Fibroblast of skin of left biceps (primary cell): ENCODE data around the gene HOXC11.

ENCODE experiments used
- DNase-seq, 2 experiments: peaks; one replicate each; pipeline ENCODE4 v3.0.0-alpha.2; 2013; ENCODE audit warnings: low read depth in 2 of 2

Gene HOXC11

DNA sequence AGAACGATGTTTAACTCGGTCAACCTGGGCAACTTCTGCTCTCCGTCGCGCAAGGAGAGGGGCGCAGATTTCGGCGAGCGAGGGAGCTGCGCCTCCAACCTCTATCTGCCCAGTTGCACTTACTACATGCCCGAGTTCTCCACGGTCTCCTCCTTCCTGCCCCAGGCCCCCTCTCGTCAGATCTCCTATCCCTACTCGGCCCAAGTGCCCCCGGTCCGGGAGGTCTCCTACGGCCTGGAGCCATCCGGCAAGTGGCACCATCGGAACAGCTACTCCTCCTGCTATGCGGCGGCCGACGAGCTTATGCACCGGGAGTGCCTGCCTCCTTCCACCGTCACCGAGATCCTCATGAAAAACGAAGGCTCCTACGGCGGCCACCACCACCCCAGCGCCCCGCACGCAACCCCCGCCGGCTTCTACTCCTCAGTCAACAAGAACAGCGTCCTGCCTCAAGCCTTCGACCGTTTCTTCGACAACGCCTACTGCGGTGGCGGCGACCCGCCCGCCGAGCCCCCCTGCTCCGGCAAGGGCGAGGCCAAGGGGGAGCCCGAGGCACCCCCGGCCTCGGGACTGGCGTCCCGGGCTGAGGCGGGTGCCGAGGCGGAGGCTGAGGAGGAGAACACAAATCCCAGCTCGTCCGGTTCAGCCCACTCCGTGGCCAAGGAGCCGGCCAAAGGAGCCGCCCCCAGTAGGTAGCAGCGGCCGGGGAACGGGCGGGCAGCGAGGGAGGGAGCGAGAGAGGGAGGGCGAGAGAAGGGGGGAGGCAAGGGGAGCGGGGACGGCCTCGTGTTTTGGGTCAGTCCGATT is 513 bp downstream of the HOXC11 start:
- no peak for DNase-seq

DNA sequence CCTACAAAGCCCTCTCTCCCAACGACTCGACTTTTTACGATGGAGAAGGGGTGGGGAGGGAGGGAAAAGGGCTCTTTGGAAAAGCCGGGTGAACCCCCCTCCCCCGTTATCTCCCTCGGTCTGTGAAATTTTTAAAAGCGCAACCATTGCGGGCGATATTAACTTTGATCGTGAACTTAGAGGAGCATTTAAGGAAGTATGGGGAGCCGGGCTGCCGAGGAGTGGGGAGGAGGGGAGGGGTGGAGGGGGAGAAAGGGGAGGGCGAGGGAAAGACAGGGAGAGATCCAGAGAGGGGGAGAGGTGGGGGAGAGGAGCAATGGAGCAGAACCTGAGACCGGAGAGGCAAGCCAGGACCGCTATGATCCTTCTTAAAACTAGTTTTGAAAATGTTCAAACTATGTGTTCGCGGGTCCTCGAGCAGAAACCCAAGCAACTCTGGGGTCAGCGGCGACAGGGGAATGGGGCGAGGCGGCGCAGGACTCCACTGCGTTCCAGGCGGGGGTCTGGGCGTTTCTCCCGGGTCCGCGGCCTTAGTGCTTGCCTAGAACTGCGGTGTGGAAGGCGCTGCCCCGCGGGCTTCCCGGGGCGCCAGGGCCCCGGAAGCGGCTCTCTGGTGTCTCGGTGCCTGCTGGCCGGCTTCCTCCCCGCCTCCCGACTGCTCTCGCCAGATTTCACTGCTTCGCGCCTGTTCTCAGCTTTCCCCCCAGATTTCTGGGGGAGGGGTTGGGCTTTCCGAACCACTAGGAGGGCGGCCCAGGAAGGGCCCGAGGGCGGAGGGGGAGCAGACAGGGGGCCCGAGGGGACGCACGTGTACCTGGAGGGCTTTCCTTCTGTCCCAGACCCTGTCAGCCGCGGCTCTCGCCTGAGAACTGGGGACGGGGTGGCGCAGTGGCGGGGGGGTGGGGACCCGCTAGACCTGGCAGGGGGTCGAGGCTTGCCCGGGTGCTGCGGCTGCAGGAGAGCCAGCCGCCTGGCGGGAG is 1.4 kb downstream of the HOXC11 start, which contains the start of gene HOTAIR:
Gene HOTAIR, minus strand, starts transcription at position 871 of the 980 bp plus-strand sequence.
- no peak for DNase-seq

- DNase-seq = no peak
Measured at GRCh38 chr12:53975064-53975471, 2.1 kb downstream of the HOXC11 start.

GRCh38 chr12:53975479-53976152 is 2.7 kb downstream of the HOXC11 start:
- DNase-seq = no peak

- no peak for DNase-seq
Measured at GRCh38 chr12:53976172-53976822, 3.4 kb downstream of the HOXC11 start.

DNA sequence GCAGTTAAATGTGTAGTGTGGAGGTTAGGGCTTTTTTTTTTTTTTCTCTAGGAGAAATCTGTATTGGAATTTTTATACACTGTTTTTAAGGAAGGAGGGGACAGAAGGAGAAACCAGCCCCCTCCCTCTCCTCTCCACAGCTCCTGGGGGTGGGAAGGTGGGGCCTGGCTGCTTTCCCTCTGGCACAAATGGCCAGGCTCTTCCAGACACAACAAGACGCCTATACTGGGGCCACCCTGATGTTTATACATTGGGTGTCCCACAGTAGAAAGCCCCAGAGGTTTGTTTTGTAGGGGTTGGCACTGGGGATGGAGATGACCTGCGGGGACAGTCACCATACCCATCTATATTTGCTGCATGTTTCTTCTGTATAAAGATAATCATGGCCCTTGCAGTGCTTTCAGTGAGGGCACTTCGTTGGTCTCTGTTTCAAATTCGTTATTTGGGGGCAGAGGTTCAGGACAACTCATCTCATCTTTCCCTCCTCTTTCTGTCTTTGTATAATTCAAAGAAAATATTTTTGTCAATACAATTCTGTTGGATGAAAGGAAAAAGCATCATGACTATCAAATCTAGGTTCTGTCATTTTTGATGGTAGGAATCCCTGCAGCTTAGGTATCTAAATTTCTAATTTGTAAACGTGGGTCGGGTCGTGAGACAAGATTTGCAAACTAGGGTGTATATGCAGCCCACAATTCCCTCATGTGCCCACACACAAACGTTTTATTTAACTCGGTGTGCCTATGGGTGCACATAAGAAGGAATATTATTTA is 4.1 kb downstream of the HOXC11 start:
- no peak for DNase-seq

- no peak for DNase-seq
Measured at GRCh38 chr12:53977596-53978445, 4.9 kb downstream of the HOXC11 start.

DNA sequence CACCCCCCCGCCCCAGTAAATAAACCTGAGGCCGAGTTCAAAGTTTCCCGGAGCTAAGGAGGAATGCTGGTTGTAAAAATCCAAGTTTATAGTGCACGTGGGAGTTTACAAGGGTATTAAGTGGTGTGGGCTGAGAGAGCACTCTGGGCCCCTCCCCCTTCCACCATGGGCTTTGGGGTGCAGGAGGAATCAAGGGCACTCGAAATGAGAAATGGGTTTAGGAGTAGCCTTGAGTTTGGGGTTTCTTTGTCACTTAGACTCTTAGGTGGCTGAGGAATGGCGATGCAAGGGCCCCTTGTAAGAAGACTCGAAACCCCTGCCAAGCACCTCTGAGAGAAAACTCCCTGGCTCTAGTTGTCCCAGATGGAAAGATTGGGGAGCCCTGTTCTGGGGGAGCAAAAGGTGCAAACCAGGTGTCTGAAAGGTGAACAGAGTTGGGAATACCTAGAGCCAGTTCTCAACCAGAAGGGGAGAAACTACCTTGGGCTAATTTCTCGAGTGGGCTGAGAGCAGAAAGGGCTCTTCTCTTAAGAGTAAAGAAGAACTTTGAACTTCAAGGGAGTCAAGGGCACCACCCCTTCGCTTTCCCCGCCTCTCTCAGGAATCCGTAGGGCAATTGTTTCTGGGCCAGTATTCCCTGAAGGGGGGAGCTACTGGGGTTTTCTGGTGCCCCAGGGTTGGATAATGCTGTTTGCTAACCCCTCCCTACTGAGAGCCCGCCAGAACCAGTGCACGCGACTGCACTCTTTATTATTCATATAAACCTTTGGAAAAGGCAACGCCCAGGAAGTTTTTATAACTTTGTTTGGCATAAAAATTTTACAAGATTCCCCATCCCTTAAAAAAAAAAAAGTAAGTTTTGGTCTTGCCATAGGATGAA is 5.8 kb downstream of the HOXC11 start:
- no peak for DNase-seq

GRCh38 chr12:53980104-53980801 is 7.3 kb downstream of the HOXC11 start:
- no peak for DNase-seq

- no peak for DNase-seq
Measured at GRCh38 chr12:53980802-53981496, 8.0 kb downstream of the HOXC11 start.

DNA sequence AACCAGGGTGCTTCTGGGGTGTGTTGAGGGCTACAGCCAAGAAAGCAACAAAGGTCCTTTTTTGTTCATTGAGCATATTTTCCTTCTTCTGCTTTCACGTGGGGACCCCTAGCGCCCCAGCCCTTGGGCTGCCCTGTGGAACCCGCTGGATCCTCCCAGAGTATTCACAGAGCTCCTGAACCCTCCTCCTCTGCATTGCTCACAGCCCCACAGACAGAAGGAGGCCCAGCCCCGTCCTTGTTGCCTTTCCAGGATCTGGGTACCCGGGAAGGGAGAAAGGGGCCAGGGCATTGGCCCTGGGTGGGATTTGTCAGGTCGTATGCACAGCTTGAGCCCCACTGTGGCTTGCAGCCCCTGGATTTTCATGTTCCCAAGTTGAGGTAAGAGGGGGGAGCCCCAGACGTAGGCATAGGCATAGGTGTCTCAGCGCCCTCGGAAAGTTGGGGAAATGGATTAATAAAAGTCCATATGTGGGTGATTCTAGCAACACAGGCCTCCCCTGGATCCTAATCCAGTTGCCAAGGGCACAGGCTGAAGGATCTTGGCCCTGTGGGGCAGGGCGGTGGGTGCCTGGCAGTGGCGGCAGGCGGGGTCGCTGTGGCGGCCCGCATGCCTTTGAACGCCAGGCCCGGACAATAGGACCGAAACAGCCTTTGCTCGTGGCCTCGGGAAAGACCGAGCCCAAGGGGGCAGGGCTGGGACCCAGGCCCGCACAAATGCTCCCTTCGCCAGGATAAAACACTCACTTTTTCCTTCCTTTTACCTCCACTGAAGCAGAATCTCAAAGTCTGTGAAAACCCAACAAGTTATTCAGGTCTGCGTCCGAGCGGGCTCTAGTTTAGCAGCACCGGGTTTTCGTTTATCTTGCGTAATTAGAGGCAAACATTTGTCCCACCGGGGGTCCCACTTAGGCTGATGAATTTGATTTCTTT is 9.0 kb downstream of the HOXC11 start:
- DNase-seq = no peak

GRCh38 chr12:53982648-53983567 is 10.0 kb downstream of the HOXC11 start:
- DNase-seq = no peak

- DNase-seq = no peak
Measured at GRCh38 chr12:53983568-53983949, 10.6 kb downstream of the HOXC11 start.

- DNase-seq = no peak
Measured at GRCh38 chr12:53983950-53984572, 11.1 kb downstream of the HOXC11 start.
